ENCODE results near the gene CYP26B1.

DNA sequence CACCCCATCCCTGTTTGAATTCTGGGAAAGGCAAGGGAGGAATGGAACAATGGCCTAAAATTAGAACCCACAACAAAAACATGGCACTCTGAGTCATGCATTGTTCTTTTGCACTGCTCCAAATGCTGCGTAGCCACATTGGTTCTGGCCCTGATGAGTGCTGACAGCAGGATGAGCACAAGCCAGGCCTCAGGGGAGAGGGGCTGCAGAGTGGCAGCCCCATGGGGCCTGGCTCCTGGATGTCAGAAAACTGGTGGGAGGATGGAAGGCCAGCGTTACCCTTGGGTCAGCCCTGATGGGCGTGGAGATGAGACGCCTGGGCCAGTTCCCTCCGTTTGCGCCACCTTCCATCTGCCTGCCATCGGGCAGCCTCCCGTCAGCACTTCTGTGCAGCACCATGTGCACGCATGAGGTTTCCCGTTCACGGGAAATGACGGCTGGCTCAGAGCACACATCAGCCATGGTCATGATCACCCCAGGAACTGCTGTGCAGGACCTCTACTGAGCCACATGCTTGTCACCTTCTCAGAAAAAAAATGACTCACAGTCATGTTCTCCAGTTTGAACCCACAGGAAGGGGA is 65.6 kb downstream of the CYP26B1 start:
- no peak for TF ChIP-seq CTCF (optimal IDR thresholded peaks at IDR 0.05 in 1 of 3, IDR thresholded peaks at IDR 0.05 in 1 of 3, conservative IDR thresholded peaks at IDR 0.05 in 1 of 3; ENCODE audit: extremely low read depth in 1 of 3, insufficient read depth in 2 of 3, low read length in 3 of 3)
- TF ChIP-seq EZH2 (IDR thresholded peaks at IDR 0.05; ENCODE audit: low read length), result no peak

All from keratinocyte (primary cell).